Measurements from ENCODE around the gene RAB44.

Gene RAB44

DNA sequence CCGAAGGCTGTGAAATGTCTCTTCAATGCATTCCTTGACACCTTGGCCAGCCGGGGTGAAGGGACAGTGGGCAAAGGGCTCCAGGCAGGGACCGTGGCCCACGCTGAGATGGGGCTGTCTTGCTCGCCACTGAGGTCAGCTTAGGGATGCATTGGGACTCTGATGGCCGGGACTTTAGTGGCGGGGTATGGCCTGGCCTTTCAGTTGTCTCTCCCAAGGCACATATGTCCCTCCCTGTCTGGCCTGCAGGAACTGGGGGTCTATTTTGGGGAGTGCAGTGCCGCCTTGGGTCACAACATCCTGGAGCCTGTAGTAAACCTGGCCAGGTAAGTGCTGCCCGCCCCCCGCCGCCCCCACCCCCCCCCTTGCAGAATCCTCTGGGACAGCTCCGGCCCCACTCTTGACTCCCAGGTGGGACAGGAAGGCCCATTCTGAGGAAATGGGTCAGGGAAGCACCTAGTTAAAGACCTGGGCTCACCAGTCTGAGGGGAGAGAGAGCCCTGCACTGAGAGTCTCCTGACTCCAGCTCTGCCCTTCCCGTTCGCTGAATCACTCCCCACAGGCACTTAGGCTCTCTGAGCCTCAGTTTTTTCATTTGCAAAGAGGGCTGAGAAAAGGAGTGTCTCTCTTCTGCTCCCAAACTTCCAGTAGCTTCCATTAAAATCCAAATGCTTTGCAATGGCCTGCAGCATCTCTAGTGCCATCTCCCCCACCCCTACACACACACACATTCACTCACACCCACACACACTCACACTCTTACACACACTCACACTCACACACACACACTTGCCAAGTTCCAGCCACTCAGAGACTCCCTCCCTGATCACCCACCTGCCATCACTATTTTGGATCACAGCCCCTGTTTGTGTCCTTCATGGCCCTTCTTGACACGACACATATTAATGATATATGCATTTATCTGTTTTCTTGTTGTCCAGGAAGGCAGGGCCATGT, 33.1 kb downstream of the RAB44 start:
- DNase-seq (ENCODE audit: low spot score), result no peak

DNA sequence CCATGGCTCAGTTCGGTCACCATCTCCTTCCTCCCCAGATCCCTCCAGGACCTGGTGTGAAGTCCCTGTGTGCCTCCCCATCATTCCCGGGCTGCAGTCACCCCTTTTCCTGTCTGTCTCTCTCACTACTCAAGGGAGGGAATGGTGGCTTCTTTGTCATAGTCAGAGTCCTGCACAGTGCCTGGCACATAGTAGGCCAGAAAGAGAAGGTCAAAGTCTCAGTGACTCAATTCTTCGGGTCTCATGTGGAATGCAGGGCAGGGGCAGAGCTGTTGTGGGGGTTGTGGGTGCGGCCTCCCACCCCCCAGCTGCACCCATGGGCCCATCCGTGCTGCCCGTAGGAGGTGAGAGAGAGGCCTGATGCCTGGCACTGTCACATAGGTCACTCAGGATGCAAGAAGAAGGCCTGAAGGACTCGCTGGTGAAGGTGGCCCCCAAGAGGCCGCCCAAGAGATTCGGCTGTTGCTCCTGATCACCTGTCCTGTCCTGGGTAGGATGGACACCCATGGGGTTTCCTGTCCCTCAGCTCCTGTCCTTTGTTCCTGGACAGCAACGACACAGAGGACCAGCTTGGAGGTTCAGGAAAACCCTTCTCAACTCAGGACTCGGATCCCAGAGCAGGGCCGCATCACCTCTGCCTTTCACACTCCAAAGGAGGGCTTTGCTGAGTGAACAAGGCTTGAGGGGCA, 34.1 kb downstream of the RAB44 start:
- DNase-seq (ENCODE audit: low spot score), result no peak

DNA sequence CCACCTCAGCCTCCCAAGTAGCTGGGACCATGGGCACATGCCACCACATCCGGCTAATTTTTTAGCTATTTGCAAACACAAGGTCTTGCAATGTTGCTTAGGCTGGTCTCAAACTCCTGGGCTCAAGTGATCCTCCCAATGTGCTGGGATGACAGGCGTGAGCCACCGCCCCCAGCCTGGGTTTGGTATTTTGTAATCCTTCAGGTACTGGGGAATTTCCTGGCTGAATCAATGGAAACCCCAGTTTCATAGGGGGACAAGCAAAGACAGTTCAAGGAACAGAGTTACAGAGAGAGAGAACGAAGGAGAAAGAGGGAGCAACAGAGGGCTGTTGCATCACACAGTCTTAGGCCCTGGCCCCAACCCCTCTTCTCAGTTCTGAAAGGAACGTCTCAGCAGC, 35.7 kb downstream of the RAB44 start:
- no peak for DNase-seq (ENCODE audit: low spot score)

DNA sequence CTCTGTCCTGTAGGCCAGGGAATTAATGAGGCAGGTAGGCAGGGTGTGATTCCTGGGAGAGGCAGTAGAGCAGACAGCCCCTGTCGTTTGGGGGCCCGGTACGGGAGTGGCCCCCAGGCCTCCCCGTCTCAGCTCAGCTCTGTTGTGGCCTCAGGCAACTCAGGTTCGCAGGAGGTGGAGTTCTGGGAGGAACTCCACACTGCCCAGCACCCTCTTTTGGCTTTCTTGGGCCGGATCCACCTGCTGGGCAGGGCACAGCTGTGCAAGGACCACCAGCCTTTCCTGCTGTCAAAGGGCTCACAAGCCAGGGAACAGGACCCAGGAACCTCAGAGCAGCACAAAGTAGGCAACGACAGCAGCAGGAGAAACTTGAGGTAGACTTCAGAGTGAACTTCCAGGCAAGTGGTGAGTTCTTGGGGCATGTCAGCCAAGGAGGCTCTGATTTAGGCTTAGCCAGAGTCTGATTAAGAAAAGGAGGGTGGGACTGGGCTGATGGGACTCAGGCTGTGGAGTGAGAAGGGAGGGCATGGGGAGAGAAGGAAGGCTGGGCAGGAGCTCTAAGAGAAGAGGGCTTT, 36.9 kb downstream of the RAB44 start:
- no peak for DNase-seq (ENCODE audit: low spot score)

DNA sequence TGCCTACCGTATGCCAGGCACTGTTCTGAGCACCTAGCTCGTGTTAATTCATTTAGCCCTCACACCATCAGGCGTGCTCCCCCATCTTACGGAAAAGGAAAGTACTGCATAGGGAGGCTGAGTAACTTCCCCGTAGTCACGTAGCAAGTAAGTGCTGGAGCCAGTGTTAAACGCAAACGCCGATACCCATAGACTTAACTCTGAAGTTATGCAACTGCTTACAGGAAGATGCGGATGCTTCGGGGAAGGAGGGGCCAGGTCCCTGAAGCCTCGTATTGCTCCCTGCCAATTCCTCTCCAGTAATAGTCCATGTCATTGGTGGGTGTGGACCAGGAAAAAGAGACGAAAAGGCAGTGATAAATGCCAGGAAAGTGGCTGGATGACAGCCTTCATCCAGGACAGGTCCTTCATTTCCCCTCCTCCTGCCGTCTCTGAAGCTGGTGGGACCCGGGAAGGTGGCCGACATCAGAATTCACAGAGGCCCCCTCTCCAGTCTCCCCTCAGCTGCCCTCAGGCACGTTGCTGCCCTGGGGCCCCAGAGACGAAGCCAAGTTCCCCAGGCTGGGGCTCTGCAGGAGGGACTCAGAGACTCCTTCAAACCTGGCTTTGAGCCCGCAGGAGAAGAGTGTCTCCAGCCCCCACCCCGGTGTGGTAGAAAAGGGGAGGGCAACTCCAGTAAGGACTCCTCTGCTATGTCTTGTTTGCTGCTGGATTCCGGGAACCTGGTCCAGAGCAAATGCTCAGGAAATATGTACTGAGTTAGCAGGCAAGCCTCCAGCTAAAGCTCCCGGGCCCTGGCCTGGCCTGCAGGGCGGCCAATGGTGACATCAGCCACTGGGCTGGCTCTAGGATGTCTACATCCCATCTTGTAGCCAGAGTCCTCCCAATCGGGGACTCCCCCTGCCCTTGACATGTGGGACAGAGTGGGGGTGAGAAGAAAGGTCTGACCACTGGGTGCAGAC, 37.8 kb downstream of the RAB44 start:
- DNase-seq (ENCODE audit: low spot score), result peak; percentile 84

DNA sequence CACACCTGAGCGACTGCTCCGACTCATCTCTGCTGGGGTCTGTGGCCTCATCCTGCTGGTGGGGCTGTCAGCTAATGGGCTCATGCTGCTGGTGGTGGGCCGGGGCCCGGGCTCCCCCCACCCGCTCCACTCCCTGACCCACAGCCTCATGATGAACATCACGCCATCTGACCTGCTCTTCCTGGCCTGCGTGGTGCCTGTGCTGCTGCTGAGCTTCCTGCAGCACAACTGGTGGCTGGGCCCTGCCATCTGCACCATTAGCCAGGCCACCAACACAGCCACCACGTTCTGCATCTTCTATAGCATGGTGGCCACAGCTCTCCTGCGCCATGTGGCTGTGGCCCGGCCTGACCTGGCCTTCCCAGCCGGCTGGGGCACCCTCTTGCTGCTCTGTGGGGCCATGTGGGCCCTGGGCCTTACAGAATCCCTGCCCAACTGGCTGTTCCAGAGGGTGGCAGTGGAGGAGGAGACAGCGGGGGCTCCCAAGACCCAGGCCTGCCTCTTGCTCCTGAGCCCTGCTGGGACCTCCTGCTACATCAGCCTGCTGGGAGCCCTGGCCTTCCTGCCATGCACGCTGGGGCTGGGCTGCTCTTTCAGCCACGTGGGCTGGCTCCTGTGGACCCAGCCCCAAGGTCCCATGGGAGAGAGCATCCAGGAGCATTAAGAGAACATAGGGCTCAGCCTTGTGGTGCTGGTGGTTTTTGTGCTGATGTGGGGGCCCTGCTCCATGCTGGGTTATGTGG, 39.6 kb downstream of the RAB44 start:
- DNase-seq (ENCODE audit: low spot score), result no peak

DNA sequence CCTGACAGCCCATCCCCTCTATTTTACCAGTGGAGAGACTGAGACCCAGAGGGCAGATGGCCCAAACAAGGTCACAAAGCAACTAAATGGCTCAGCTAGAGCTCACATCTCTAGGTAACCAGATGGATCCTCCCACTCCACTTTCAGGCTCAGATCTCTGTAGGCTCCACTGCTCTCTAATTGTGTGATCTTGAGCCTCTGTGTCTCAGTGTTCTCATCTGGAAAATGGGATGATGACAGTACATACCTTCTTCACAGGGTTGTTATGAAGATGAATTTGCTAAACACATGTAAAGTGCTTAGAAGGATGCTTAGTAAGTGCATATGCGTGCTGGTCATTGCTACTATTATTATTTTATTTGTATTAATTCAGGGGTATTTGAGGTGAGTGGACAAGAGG, 40.5 kb downstream of the RAB44 start:
- DNase-seq (ENCODE audit: low spot score), result no peak

DNA sequence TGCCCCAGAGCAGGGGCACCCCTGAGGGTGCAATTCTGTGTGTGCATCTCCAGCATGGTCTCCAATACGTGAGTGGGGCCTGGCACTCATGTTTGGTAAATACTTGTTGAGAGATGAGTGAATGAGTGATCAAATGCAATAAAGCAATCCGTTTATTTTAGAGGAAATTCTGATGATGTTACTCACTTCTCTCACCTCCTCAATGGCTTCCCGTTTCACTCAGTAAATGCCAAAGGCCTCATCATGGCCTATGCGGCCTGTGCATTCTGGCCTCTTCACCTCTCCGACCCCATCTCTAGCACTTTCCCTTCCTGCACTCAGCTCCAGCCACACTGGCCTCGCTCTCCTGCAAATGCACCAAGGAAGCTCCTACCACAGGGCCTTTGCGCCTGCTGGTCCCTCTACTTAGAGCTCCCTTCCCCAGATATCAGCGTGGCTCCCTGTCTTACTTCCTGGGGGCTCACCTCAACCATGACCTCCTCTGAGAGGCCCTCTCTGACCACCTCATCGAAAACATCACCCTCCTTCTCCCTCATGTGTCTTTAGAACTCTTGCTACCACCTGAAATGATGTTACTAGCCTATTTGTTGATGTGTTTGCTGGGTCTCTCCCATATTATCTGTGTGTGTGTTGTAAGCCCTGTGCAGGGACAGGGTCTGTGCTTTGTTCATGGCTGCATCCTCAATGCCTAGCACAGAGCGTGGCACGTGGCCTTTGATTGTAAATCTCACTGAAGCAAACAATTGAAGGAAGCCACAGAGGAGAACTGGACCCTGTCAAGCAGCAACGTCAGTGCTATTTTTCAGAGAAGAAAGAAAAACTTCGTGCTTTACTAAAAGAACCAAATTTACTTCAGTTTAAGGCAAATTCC, 42.6 kb downstream of the RAB44 start:
- peak; percentile 61 for DNase-seq (ENCODE audit: low spot score)

DNA sequence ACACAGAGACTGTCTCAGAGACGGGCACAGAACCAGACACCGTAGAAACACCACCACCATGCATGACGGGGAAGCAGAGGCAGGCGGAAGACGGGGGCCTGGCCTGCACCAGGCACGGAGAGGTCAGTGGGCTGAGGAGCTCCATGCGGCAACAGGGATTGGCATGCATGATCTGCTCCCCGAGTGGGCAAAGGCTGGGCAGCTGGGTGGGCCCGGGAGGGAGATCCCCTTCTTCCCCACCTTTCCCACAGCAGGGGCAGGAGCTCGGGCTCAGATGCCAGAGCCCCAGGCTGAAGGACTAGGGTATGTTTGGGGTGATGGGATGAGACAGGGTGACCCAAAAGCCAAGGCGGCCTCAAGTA, 43.2 kb downstream of the RAB44 start:
- no peak for DNase-seq (ENCODE audit: low spot score)

DNA sequence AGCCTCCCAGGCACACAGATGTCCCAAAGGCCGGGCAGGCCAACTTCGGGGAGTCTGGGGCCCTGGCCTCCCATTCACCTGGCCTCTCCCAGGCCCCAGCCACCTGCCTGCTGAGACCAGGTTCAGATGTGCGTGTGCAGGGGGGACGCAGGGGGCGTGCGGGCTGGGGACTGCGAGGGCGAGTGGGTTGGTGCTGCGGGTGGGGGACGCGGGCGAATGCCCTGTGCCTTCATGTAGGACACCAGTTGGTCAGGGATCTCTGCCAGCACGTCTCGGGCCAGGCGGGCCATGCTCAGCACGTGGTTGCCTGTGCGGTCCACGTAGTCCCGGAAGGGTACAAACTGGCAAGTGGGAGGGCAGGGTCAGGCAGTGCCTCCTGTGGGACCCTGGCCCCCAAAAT, 44.5 kb downstream of the RAB44 start:
- no peak for DNase-seq (ENCODE audit: low spot score)

DNA sequence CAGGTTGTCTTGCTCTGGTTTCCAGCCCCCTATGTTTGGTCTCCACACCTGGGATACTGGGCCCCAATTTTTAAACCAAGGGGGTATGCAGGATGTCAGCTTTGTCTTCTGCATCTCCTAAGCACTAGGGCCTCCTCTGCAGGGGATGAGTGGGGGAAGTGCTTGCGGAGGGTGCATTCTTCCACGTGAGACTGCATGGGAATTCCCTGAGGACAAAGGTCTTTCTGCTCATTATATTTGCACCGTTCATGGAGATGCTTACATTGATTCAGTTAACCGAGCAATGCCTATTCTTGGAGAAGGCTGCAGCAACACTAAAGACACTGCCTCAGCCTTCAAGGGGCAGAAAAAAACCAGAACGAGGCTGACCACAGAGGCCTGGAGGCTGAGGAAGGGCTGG, 45.4 kb downstream of the RAB44 start:
- DNase-seq (ENCODE audit: low spot score), result no peak

DNA sequence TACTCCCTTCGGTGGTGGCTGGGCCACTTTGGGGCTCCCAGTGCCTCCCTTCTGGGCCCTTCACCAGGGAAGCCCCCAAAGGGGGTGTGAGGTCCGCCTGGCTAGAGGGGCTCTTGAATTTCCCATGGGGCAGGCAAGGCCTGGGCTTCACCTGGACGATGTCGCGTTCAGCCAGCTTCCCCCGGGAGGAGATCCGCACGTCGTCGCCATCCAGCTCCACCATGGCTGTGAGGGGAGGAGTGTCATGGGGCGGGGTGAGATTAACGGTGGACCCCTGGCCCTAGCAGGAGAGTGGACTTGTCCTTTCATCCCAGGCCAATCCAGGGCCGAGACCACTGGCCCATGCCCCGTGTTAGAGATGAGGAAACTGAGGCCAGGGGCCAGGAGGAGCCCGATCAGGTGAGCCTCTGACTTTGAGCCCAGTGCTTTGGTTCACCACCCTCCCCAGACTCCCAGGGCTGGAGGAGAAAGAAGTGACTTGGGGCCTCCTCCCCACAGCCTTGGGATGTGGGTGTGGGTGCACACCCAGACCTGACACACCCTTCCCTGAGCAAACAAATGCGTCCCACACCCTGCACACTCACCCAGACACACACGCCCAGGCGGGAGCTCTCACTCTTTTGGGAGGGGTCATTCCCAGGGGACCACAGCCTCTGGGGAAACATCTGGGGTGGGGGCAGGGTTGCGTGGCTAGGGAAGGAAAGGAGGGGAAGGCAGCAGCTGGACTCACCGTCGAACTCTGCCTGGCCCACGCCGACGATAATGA, 46.1 kb downstream of the RAB44 start:
- DNase-seq (ENCODE audit: low spot score), result no peak

DNA sequence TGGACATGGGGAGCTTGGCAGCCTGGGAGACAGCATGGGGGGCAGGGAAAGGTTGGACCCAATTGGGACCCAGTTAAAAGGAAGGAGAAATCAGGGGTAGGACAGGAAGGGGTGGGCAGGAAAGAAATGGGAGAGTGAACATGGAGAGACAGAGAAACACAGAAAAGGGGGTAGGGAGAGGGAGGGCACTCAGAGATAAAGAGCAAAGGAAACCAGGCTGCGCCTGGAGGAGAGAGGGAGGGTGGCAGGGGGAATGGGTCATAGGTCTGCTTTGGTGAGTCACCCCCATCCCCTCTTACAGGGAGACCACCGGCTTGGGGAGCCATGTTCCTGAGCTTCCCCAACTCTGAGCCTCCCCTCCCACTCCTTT, 46.7 kb downstream of the RAB44 start:
- DNase-seq (ENCODE audit: low spot score), result no peak

DNA sequence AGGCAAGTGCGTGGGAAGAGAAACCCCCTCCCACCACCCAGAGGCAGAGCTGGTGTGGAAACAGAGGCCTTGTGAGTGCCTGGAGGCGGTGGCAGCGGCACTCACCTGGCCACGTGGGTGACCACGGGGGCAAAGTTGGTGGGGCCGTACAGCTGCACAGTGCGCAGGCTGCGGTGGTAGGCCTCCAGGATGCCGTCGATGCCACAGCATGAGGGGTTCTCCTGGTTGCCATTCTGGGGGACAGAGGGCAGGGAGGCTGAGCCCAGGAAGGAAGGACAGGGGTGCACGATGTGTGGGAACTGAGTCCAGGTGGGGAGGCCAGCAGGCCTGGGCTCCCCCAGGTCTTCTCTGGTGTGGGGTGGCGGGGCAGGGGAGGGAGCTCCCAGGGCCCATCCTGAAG, 47.7 kb downstream of the RAB44 start:
- no peak for DNase-seq (ENCODE audit: low spot score)

DNA sequence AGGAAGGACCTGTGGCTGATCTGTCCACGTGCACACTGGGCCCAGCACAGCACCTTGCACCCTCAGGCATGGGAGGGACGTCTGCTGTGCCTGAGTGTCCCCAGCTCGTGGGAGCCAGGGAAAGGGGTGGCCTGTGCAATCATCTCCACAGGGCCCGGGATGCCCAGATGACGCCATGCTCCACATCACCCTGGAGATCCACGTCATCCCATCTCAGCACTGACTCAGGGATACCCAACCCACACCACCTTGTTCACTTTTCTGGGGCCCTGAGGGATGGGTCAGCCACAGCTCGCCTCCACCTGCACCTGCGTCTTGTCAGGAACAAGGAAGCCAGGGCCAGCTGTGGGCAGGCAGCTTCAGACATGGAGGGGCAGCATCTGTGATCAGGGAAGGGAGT, 48.2 kb downstream of the RAB44 start:
- DNase-seq (ENCODE audit: low spot score), result no peak

DNA sequence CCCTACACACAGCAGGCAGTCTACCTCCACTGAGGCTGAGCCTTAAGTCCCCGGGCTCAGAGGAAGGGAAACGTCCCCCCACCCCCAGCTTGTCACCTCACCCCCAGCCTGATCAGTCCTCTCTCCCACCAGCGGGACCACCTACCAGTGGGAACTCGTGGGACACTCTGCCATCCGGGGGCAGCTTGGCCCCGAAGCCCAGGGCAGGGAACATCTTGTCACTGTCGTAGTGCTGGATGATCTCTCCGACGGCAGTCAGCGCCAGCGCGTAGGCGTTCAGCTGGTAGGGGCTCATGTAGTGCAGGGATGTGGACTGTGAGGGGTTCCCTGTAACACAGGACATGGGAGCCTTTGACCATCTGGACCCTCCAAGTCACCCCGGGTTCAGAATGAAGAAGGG, 48.6 kb downstream of the RAB44 start:
- no peak for DNase-seq (ENCODE audit: low spot score)

DNA sequence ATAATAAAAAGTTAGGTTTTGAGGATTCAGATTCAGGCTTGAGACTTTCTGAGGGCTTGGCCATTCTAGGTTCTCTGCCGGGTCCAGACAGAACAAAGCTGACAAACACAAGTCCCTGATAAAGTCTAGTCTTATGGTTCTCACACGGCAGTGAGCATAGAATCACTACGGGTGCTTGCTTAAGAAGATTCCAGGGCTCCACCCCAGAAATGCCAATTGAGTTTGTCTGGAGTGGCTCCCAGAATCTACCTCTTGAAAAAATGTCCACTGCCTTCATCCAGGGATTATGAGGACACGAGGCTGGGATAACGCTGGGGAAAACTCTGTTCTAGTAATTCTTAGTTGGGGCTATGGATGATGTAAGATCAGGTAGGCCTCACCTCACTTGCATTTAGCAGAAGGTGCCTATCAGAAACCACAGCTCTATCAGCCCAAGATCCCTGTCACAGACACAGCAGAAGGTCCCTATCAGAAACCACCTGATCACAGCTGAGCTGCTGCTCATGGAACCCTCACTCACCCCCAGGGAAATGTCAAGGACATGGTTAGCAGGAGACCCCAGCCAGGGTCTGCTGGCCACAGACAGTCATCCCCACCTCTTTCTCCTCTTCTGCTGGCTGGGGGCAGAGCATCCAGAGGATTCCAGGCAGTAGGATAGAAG, 52.3 kb downstream of the RAB44 start:
- no peak for DNase-seq (ENCODE audit: low spot score)

DNA sequence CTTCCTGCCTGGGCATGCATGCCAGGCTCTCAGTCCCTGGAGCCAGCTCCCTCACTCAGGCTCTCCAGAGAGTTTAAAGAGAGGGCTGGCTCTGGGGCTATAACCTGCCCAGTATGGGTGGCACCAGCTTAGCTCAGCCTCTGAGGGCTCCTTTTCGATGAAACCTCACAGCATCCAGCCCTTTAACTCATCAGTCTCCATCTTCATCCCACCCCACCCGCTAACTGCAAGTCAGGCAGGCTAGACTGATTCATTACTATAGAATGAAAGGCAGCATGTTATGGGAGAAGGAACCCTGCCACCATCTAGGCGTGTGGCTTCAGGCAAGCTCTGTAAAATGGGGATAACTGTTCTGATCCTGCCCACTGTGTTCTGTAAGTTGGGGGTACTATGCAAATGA, 53.5 kb downstream of the RAB44 start:
- DNase-seq (ENCODE audit: low spot score), result no peak

DNA sequence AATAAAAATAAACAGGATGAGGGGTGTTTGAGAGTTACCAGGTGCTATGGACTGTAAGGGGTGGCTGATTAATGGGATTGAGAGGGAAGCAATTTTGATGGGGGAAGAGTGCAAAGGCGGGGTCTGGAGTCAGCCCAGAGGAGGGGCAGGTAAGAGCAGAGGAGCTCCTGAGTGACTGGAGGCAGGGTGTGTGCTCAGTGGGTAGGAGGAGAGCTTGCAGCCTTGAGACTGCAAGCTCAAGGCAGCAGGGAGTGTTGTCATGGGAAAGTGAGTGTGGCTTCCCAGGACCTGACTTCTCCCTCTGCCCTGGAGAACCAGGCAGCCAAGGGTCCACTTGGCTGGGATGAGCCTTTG, 54.2 kb downstream of the RAB44 start:
- DNase-seq (ENCODE audit: low spot score), result no peak

Measured in AG08396 (cell line).